ENCODE data around the gene GRM1.

- TF ChIP-seq POLR2A (IDR thresholded peaks at IDR 0.05) = no peak
- TF ChIP-seq, protein P1, sequence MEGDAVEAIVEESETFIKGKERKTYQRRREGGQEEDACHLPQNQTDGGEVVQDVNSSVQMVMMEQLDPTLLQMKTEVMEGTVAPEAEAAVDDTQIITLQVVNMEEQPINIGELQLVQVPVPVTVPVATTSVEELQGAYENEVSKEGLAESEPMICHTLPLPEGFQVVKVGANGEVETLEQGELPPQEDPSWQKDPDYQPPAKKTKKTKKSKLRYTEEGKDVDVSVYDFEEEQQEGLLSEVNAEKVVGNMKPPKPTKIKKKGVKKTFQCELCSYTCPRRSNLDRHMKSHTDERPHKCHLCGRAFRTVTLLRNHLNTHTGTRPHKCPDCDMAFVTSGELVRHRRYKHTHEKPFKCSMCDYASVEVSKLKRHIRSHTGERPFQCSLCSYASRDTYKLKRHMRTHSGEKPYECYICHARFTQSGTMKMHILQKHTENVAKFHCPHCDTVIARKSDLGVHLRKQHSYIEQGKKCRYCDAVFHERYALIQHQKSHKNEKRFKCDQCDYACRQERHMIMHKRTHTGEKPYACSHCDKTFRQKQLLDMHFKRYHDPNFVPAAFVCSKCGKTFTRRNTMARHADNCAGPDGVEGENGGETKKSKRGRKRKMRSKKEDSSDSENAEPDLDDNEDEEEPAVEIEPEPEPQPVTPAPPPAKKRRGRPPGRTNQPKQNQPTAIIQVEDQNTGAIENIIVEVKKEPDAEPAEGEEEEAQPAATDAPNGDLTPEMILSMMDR (IDR thresholded peaks at IDR 0.05) = no peak
These were observed 165.6 kb downstream of the GRM1 start for GRCh38 chr6:146194434-146194833.

Measured in lower leg skin (tissue), 3 donors.